C4-2B (cell line): Measurements from ENCODE around the gene APCDD1.

Experiments used
- ZFX ChIP-seq: fragments of 450-650 bp; IDR thresholded peaks from 2 replicates; pipeline ENCODE4 v1.6.1; 2017
- TF ChIP-seq, protein P1 (sequence below): fragments of 450-650 bp; conservative IDR thresholded peaks from 2 replicates; pipeline ENCODE4 v1.5.1; 2017; ENCODE audit warnings: mild to moderate bottlenecking

DNA sequence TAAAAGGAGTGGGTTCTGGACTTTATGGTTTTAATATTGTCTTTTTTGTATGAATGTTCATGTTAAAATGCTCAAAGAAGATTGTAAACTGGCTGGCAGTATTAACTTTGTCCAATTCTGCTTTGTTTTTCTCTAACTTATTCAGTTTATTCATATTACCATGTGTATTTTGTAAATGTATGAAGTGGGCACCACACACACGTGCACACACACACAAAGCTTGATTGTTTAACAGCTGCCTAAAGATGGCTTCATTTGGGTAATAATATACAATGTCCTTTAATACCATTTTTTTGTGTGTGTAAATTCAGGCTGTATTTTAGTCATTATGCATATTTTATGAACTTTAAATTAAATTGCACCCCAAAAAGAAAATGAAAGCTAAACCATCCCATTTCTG is 11.4 kb upstream of the APCDD1 start:
- TF ChIP-seq, protein P1, sequence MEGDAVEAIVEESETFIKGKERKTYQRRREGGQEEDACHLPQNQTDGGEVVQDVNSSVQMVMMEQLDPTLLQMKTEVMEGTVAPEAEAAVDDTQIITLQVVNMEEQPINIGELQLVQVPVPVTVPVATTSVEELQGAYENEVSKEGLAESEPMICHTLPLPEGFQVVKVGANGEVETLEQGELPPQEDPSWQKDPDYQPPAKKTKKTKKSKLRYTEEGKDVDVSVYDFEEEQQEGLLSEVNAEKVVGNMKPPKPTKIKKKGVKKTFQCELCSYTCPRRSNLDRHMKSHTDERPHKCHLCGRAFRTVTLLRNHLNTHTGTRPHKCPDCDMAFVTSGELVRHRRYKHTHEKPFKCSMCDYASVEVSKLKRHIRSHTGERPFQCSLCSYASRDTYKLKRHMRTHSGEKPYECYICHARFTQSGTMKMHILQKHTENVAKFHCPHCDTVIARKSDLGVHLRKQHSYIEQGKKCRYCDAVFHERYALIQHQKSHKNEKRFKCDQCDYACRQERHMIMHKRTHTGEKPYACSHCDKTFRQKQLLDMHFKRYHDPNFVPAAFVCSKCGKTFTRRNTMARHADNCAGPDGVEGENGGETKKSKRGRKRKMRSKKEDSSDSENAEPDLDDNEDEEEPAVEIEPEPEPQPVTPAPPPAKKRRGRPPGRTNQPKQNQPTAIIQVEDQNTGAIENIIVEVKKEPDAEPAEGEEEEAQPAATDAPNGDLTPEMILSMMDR: no peak
- no peak for TF ChIP-seq ZFX
